ENCODE data around the gene FCF1.

DNA sequence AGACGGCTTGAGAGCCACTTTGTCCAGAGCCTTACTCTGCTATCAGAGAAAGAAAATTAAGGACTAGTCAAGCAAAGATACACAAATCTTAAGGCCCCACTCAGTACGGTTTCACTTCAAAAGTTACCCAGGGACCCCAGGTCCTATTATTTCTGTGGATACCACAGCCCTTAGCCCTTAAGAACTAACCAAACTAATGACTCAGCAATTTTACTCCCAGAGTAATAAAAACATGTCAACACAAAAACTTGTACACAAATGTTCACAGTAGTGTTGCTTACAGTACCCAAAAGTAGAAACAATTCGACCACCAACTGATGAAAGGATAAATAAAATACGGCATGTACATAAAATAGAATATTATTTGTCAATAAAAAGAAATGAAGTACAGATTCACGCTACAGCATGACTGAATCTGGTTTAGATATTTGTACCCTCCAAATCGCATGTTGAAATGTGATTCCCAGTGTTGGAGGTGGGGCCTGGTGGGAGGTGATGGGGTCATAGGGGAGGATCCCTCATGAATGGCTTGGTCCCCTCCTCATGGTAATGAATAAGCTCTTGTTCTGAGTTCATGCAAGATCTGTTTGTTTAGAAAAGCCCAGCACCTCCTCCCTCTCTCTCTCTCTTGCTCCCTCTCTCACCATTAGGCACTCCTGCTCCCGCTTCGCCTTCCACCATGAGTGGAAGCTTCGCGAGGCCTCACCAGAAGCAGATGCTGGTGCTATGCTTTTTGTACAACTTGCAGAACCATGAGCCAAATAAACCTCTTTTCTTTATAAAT lies 30.6 kb upstream of the FCF1 start:
- TF ChIP-seq, protein P1, sequence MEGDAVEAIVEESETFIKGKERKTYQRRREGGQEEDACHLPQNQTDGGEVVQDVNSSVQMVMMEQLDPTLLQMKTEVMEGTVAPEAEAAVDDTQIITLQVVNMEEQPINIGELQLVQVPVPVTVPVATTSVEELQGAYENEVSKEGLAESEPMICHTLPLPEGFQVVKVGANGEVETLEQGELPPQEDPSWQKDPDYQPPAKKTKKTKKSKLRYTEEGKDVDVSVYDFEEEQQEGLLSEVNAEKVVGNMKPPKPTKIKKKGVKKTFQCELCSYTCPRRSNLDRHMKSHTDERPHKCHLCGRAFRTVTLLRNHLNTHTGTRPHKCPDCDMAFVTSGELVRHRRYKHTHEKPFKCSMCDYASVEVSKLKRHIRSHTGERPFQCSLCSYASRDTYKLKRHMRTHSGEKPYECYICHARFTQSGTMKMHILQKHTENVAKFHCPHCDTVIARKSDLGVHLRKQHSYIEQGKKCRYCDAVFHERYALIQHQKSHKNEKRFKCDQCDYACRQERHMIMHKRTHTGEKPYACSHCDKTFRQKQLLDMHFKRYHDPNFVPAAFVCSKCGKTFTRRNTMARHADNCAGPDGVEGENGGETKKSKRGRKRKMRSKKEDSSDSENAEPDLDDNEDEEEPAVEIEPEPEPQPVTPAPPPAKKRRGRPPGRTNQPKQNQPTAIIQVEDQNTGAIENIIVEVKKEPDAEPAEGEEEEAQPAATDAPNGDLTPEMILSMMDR (IDR thresholded peaks at IDR 0.05), result no peak
- TF ChIP-seq KDM1A (IDR thresholded peaks at IDR 0.05; ENCODE audit: low read depth) (no peak), REST (IDR thresholded peaks at IDR 0.05) (no peak), CEBPB (IDR thresholded peaks at IDR 0.05) (no peak), POLR2A (IDR thresholded peaks at IDR 0.05; ENCODE audit: low read length) (no peak), BHLHE40 (IDR thresholded peaks at IDR 0.05; ENCODE audit: low read depth, low read length) (no peak), NFE2L2 (conservative IDR thresholded peaks at IDR 0.05; ENCODE audit: low read length) (peak; percentile 90), RAD21 (conservative IDR thresholded peaks at IDR 0.05 in 1 of 2, IDR thresholded peaks at IDR 0.05 in 1 of 2) (no peak), MYC (IDR thresholded peaks at IDR 0.05; ENCODE audit: borderline replicate concordance, low read length) (no peak), HMGXB4 (CRISPR knock-in tag; IDR thresholded peaks at IDR 0.05; ENCODE audit: borderline replicate concordance) (no peak)
